ENCODE measurements around the gene ABCA13. TPM values are rescaled to one million over a fixed set of nuclear protein-coding genes. Genes with fewer than 3 reads are reported as not detected.

Gene ABCA13
- polyA plus RNA-seq, 3 donors, result 0.10 to 0.41 (median 0.37) TPM

GRCh38 chr7:48634116-48634632, 462.9 kb downstream of the ABCA13 start:
- no peak overlapping the region for H2AFZ ChIP-seq (ENCODE audit: insufficient read depth, low read depth, low read length, poor library complexity, severe bottlenecking)
- no peak overlapping the region for H3K4me2 ChIP-seq (replicated peaks; ENCODE audit: extremely low read depth, low read length, poor library complexity, severe bottlenecking)
- H3K4me3 Mint-ChIP-seq, result no peak overlapping the region
- H3K27me3 Mint-ChIP-seq (ENCODE audit: low read depth in 3 of 3), result peaks cover 6 to 15% (median 6%) of the 10 kb centered on the region in 3 donors
- H3K27ac Mint-ChIP-seq, result no peak overlapping the region
- no peak for TF ChIP-seq CTCF (IDR thresholded peaks at IDR 0.05)
- H3K27me3 ChIP-seq (ENCODE audit: control insufficient read depth in 2 of 2, insufficient read depth in 2 of 2, low read length in 2 of 2), result peaks cover 0 to 2% of the 10 kb centered on the region in 2 donors
- H3K4me1 ChIP-seq (ENCODE audit: control insufficient read depth in 1 of 2, insufficient read depth in 2 of 2, low read length in 2 of 2), result no peaks in the 10 kb centered on the region
- H3K36me3 ChIP-seq (replicated peaks in 1 of 2; ENCODE audit: control insufficient read depth in 1 of 2, insufficient read depth in 2 of 2, low read length in 2 of 2), result no peaks in the 10 kb centered on the region
- H3K9me3 ChIP-seq (replicated peaks in 1 of 2; ENCODE audit: control insufficient read depth in 1 of 2, insufficient read depth in 1 of 2, low read length in 2 of 2), result no peaks in the 10 kb centered on the region
- H4K20me1 ChIP-seq (ENCODE audit: insufficient read depth, low read length), result no peaks in the 10 kb centered on the region
- H3K79me2 ChIP-seq (ENCODE audit: insufficient read depth, low read length), result no peaks in the 10 kb centered on the region
- peaks cover 0 to 12% (median 7%) of the 10 kb centered on the region in 7 donors for H3K9me3 Mint-ChIP-seq
- H3K9ac ChIP-seq (ENCODE audit: insufficient read depth, low read length, poor library complexity, severe bottlenecking), result no peak overlapping the region
- no peaks in the 10 kb centered on the region for H3K36me3 Mint-ChIP-seq
- intact Hi-C loops (cut with micrococcal nuclease), result no loop called here
- no peak overlapping the region for H3K27ac ChIP-seq (ENCODE audit: low read depth in 1 of 2, low read length in 2 of 2)
- H3K4me1 Mint-ChIP-seq, result no peaks in the 10 kb centered on the region
- no CpG with 5 or more reads among the region's 2 CpGs for WGBS (ENCODE audit: insufficient coverage)
- DNase-seq, result no peak
- no peak overlapping the region for H3K4me3 ChIP-seq (replicated peaks in 1 of 3; ENCODE audit: low read depth in 2 of 3, low read length in 3 of 3)

GRCh38 chr7:48635796-48636195, 464.5 kb downstream of the ABCA13 start:
- Histone ChIP-seq H3K27ac (ENCODE audit: low read depth in 1 of 2, low read length in 2 of 2) (no peak overlapping the region), H3K4me3 (replicated peaks in 1 of 3; ENCODE audit: low read depth in 2 of 3, low read length in 3 of 3) (no peak overlapping the region), H3K9me3 (replicated peaks in 1 of 2; ENCODE audit: control insufficient read depth in 1 of 2, insufficient read depth in 1 of 2, low read length in 2 of 2) (no peaks in the 10 kb centered on the region), H3K79me2 (ENCODE audit: insufficient read depth, low read length) (no peaks in the 10 kb centered on the region), H3K9ac (ENCODE audit: insufficient read depth, low read length, poor library complexity, severe bottlenecking) (no peak overlapping the region), H3K4me1 (ENCODE audit: control insufficient read depth in 1 of 2, insufficient read depth in 2 of 2, low read length in 2 of 2) (no peaks in the 10 kb centered on the region), H2AFZ (ENCODE audit: insufficient read depth, low read depth, low read length, poor library complexity, severe bottlenecking) (no peak overlapping the region), H3K36me3 (replicated peaks in 1 of 2; ENCODE audit: control insufficient read depth in 1 of 2, insufficient read depth in 2 of 2, low read length in 2 of 2) (no peaks in the 10 kb centered on the region), H3K27me3 (ENCODE audit: control insufficient read depth in 2 of 2, insufficient read depth in 2 of 2, low read length in 2 of 2) (peaks cover 0 to 2% of the 10 kb centered on the region in 2 donors), H3K4me2 (replicated peaks; ENCODE audit: extremely low read depth, low read length, poor library complexity, severe bottlenecking) (no peak overlapping the region), H4K20me1 (ENCODE audit: insufficient read depth, low read length) (no peaks in the 10 kb centered on the region)
- WGBS (ENCODE audit: insufficient coverage), result no CpG with 5 or more reads among the region's 1 CpG
- no peak for DNase-seq
- intact Hi-C loops (cut with micrococcal nuclease), result no loop called here
- no peaks in the 10 kb centered on the region for H3K36me3 Mint-ChIP-seq
- peaks cover 6 to 21% (median 9%) of the 10 kb centered on the region in 3 donors for H3K27me3 Mint-ChIP-seq (ENCODE audit: low read depth in 3 of 3)
- no peak overlapping the region for H3K4me3 Mint-ChIP-seq
- no peaks in the 10 kb centered on the region for H3K4me1 Mint-ChIP-seq
- no peak overlapping the region for H3K27ac Mint-ChIP-seq
- no peak for TF ChIP-seq CTCF (IDR thresholded peaks at IDR 0.05)
- peaks cover 0 to 8% (median 6%) of the 10 kb centered on the region in 7 donors for H3K9me3 Mint-ChIP-seq
